Neural cell (in vitro differentiated cells): ENCODE measurements around the gene POU2F3. TPM values are rescaled to one million over a fixed set of nuclear protein-coding genes. Genes with fewer than 3 reads are reported as not detected.

Experiments
- H2AFZ ChIP-seq: fragments of 200-600, 300-800 bp; sonication (generic), shearing (Covaris generic); 2 replicates; pipeline ENCODE4 v1.6.0; 2014; ENCODE audit warnings: low read depth, mild to moderate bottlenecking, antibody characterized with exemption, low read length, moderate library complexity
- H3F3A ChIP-seq: fragments of 200-600 bp; shearing (Covaris generic); 2 replicates; pipeline ENCODE4 v1.6.1; 2016; ENCODE audit warnings: mild to moderate bottlenecking, moderate library complexity, mixed read lengths, antibody characterized with exemption, low read length; ENCODE audit not compliant: insufficient read depth, poor library complexity, severe bottlenecking
- H3K27ac ChIP-seq: fragments of 200-600, 300-800 bp; sonication (generic), shearing (Covaris generic); 2 replicates; pipeline ENCODE4 v1.5.1; 2014; ENCODE audit warnings: mild to moderate bottlenecking, low read length, moderate library complexity
- H3K27me3 ChIP-seq: fragments of 300-800, 200-600 bp; sonication (generic), shearing (Covaris generic); 2 replicates; pipeline ENCODE4 v1.6.0; 2014; ENCODE audit warnings: mild to moderate bottlenecking, low read depth, low read length, moderate library complexity; ENCODE audit not compliant: insufficient read depth
- H3K36me3 ChIP-seq: fragments of 300-800, 200-600 bp; sonication (generic), shearing (Covaris generic); 2 replicates; pipeline ENCODE4 v1.5.1; 2014; ENCODE audit warnings: mild to moderate bottlenecking, antibody characterized with exemption, low read length, moderate library complexity; ENCODE audit not compliant: insufficient read depth
- H3K4me2 ChIP-seq: fragments of 300-800, 200-600 bp; sonication (generic), shearing (Covaris generic); 2 replicates; pipeline ENCODE4 v1.6.0; 2014; ENCODE audit warnings: mild to moderate bottlenecking, low read length
- H3K4me3 ChIP-seq: fragments of 300-800, 200-600 bp; sonication (generic), shearing (Covaris generic); 2 replicates; pipeline ENCODE4 v1.5.1; 2014; ENCODE audit warnings: mild to moderate bottlenecking, low read length, moderate library complexity
- H3K79me2 ChIP-seq: fragments of 200-600 bp; shearing (Covaris generic); replicated peaks from 2 replicates; pipeline ENCODE4 v1.6.0; 2014; ENCODE audit warnings: mild to moderate bottlenecking, low read length, moderate library complexity; ENCODE audit not compliant: insufficient read depth
- H3K9ac ChIP-seq: fragments of 300-800, 200-600 bp; sonication (generic), shearing (Covaris generic); 2 replicates; pipeline ENCODE4 v1.6.1; 2016; ENCODE audit warnings: mild to moderate bottlenecking, low read length, mixed read lengths
- H3K9me2 ChIP-seq: fragments of 200-600 bp; shearing (Covaris generic); 2 replicates; pipeline ENCODE4 v1.6.1; 2016; ENCODE audit warnings: mild to moderate bottlenecking, low read length, mixed read lengths; ENCODE audit not compliant: insufficient read depth
- H3K9me3 ChIP-seq: fragments of 200-600, 300-800 bp; sonication (generic), shearing (Covaris generic); 2 replicates; pipeline ENCODE4 v1.6.1; 2016; ENCODE audit warnings: mild to moderate bottlenecking, mixed run types, low read length, moderate library complexity, mixed read lengths
- H4K20me1 ChIP-seq: fragments of 200-600 bp; shearing (Covaris generic); 2 replicates; pipeline ENCODE4 v1.6.1; 2016; ENCODE audit warnings: mild to moderate bottlenecking, mixed run types; ENCODE audit not compliant: insufficient read depth
- EP300 ChIP-seq: fragments of 450-650 bp; conservative IDR thresholded peaks from 2 replicates; pipeline ENCODE4 v1.6.1; 2014; ENCODE audit warnings: antibody characterized with exemption, mild to moderate bottlenecking, moderate library complexity; ENCODE audit not compliant: poor library complexity, severe bottlenecking
- EZH2 ChIP-seq: fragments of 200-600, 300-800 bp; shearing (Covaris generic), sonication (generic); IDR thresholded peaks from 2 replicates; pipeline ENCODE4 v1.6.1; 2014; ENCODE audit warnings: antibody characterized with exemption, low read length, borderline replicate concordance, mild to moderate bottlenecking; ENCODE audit not compliant: insufficient read depth, poor library complexity, severe bottlenecking
- MXI1 ChIP-seq: fragments of 450-650 bp; conservative IDR thresholded peaks from 2 replicates; pipeline ENCODE4 v1.6.1; 2014; ENCODE audit warnings: antibody characterized with exemption, mild to moderate bottlenecking; ENCODE audit not compliant: poor library complexity, severe bottlenecking
- POLR2AphosphoS5 ChIP-seq: IDR thresholded peaks from 2 replicates; pipeline ENCODE4 v1.6.1; 2012
- RAD21 ChIP-seq: fragments of 450-650 bp; conservative IDR thresholded peaks from 2 replicates; pipeline ENCODE4 v1.6.1; 2014; ENCODE audit warnings: antibody characterized with exemption, mild to moderate bottlenecking, moderate library complexity
- SMC3 ChIP-seq: fragments of 450-650 bp; conservative IDR thresholded peaks from 2 replicates; pipeline ENCODE4 v1.6.1; 2014; ENCODE audit warnings: antibody characterized with exemption, mild to moderate bottlenecking, moderate library complexity; ENCODE audit not compliant: poor library complexity
- TAF1 ChIP-seq: IDR thresholded peaks from 2 replicates; pipeline ENCODE4 v1.6.1; 2012; ENCODE audit warnings: low read depth
- polyA plus RNA-seq: library from polyadenylated mRNA; depleted of rRNA; stranded (reverse); fragments of >200 nt; gene quantifications from 2 replicates; pipeline ENCODE4 v1.2.3, GENCODE V29; 2014
- TF ChIP-seq, protein P1 (sequence below): IDR thresholded peaks from 2 replicates; pipeline ENCODE4 v1.6.1; 2012; ENCODE audit warnings: borderline replicate concordance
- TF ChIP-seq, protein P2 (sequence below): fragments of 450-650 bp; IDR thresholded peaks from 2 replicates; pipeline ENCODE4 v1.5.1; 2014; ENCODE audit warnings: antibody characterized with exemption, mild to moderate bottlenecking, moderate library complexity; ENCODE audit not compliant: poor library complexity, severe bottlenecking

The POU2F3 gene
- polyA plus RNA-seq, 1 donor from 2014 or later = not detected

DNA sequence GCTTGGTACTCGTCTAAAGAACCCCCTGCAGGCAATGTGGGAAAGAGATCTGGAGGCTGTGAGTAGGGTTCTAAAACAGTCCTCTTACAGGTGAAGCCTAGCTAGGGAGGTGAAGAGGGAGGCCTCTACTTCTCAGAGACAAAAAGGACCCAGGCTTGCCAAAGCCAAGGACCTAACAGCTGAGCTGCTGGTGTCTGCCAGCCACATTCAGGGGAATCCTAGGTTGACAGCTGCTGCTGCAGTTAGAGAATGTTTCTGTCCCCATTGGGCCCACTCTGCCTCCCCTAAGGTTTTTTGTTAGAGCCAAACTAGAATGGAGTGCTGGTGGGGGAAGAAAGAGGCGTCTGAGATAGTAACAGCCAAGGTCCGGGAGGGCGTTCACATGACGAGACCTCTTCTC lies 58.5 kb downstream of the POU2F3 start:
- no peak overlapping the region for H3K4me3 ChIP-seq
- no peak for TF ChIP-seq EP300
- TF ChIP-seq RAD21 = no peak
- no peak for TF ChIP-seq MXI1
- TF ChIP-seq POLR2AphosphoS5 = no peak
- TF ChIP-seq, protein P1, sequence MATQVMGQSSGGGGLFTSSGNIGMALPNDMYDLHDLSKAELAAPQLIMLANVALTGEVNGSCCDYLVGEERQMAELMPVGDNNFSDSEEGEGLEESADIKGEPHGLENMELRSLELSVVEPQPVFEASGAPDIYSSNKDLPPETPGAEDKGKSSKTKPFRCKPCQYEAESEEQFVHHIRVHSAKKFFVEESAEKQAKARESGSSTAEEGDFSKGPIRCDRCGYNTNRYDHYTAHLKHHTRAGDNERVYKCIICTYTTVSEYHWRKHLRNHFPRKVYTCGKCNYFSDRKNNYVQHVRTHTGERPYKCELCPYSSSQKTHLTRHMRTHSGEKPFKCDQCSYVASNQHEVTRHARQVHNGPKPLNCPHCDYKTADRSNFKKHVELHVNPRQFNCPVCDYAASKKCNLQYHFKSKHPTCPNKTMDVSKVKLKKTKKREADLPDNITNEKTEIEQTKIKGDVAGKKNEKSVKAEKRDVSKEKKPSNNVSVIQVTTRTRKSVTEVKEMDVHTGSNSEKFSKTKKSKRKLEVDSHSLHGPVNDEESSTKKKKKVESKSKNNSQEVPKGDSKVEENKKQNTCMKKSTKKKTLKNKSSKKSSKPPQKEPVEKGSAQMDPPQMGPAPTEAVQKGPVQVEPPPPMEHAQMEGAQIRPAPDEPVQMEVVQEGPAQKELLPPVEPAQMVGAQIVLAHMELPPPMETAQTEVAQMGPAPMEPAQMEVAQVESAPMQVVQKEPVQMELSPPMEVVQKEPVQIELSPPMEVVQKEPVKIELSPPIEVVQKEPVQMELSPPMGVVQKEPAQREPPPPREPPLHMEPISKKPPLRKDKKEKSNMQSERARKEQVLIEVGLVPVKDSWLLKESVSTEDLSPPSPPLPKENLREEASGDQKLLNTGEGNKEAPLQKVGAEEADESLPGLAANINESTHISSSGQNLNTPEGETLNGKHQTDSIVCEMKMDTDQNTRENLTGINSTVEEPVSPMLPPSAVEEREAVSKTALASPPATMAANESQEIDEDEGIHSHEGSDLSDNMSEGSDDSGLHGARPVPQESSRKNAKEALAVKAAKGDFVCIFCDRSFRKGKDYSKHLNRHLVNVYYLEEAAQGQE = no peak
- TF ChIP-seq EZH2 = no peak
- TF ChIP-seq TAF1 = no peak
- no peak for TF ChIP-seq SMC3
- H3K9ac ChIP-seq = no peak overlapping the region
- peaks cover 3% of the 10 kb centered on the region for H3K9me3 ChIP-seq
- H4K20me1 ChIP-seq = no peaks in the 10 kb centered on the region
- H2AFZ ChIP-seq = no peak overlapping the region
- no peaks in the 10 kb centered on the region for H3F3A ChIP-seq
- H3K4me2 ChIP-seq = no peak overlapping the region
- H3K36me3 ChIP-seq = no peaks in the 10 kb centered on the region
- no peak overlapping the region for H3K27ac ChIP-seq
- H3K9me2 ChIP-seq = no peaks in the 10 kb centered on the region
- no peaks in the 10 kb centered on the region for H3K27me3 ChIP-seq
- H3K79me2 ChIP-seq = no peaks in the 10 kb centered on the region

DNA sequence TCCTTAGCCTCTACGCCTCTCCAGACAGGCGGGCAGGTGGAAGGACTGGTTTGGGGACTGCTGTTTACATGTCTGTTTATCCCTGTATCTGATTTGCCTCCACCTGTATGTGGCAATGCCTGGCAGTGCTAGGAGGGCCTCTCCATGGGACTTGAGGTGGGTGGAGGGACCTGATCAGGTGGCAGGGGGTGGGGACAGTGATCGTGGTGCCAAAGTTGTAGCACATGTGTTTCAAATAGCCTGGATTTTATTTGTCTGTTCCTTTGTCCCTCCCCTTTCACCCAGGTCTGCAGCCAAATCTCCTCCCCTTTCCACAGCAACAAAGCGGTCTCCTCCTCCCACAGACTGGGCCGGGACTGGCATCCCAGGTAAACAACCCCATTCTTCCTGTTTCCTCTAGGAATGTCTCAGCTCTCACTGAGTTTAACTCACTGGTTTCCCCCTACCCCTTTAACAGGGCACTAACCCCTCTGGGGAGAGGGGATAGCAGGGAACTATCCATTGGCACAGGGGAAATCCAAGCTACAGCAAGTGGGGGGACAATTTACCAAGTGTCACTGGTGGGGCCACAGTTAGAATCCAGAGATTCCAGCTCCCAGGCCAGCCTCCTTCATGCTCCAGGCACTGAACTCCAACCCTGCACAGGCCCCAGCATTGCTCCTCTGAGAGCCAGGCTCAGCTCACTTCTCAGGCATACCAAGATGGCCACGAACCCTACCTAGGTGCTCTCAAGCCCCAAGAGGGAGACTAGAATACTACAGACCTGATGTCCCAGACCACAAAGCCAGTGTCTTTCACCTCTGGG lies 62.3 kb downstream of the POU2F3 start:
- TF ChIP-seq SMC3 = no peak
- no peak for TF ChIP-seq MXI1
- no peak for TF ChIP-seq EZH2
- TF ChIP-seq, protein P1 = no peak
- TF ChIP-seq TAF1 = no peak
- TF ChIP-seq RAD21 = no peak
- no peak for TF ChIP-seq EP300
- TF ChIP-seq, protein P2, sequence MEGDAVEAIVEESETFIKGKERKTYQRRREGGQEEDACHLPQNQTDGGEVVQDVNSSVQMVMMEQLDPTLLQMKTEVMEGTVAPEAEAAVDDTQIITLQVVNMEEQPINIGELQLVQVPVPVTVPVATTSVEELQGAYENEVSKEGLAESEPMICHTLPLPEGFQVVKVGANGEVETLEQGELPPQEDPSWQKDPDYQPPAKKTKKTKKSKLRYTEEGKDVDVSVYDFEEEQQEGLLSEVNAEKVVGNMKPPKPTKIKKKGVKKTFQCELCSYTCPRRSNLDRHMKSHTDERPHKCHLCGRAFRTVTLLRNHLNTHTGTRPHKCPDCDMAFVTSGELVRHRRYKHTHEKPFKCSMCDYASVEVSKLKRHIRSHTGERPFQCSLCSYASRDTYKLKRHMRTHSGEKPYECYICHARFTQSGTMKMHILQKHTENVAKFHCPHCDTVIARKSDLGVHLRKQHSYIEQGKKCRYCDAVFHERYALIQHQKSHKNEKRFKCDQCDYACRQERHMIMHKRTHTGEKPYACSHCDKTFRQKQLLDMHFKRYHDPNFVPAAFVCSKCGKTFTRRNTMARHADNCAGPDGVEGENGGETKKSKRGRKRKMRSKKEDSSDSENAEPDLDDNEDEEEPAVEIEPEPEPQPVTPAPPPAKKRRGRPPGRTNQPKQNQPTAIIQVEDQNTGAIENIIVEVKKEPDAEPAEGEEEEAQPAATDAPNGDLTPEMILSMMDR = no peak
- TF ChIP-seq POLR2AphosphoS5 = no peak
- no peak overlapping the region for H2AFZ ChIP-seq
- no peaks in the 10 kb centered on the region for H3K9me3 ChIP-seq
- H3K27me3 ChIP-seq = no peaks in the 10 kb centered on the region
- no peaks in the 10 kb centered on the region for H3K9me2 ChIP-seq
- H3F3A ChIP-seq = no peaks in the 10 kb centered on the region
- no peak overlapping the region for H3K4me3 ChIP-seq
- no peaks in the 10 kb centered on the region for H3K36me3 ChIP-seq
- H3K79me2 ChIP-seq = no peaks in the 10 kb centered on the region
- no peak overlapping the region for H3K27ac ChIP-seq
- no peak overlapping the region for H3K9ac ChIP-seq
- H3K4me2 ChIP-seq = no peak overlapping the region
- no peaks in the 10 kb centered on the region for H4K20me1 ChIP-seq
